HL-60 (cell line): ENCODE data around the gene CACNA2D3.

Experiments
- CTCF ChIP-seq: IDR thresholded peaks from one replicate; pipeline ENCODE4 v1.5.1; 2011; ENCODE audit warnings: low read length, control low read depth, inconsistent platforms; ENCODE audit not compliant: insufficient read depth
- POLR2AphosphoS5 ChIP-seq: IDR thresholded peaks from 2 replicates; pipeline ENCODE4 v1.6.1; 2012; ENCODE audit warnings: low read depth
- REST ChIP-seq: IDR thresholded peaks from 2 replicates; pipeline ENCODE4 v1.6.1; 2012; ENCODE audit warnings: low read depth; ENCODE audit not compliant: insufficient replicate concordance

GRCh38 chr3:54378184-54378583, 255.8 kb downstream of the CACNA2D3 start:
- no peak for TF ChIP-seq CTCF
- no peak for TF ChIP-seq POLR2AphosphoS5
- no peak for TF ChIP-seq REST
